HG02798 (cell line): ENCODE data around the gene PEAK1.
A peak's percentile ranks its signal among the peaks of the same experiment; 100 is the strongest.
"Not testable (repeated sequence)": the region's sequence is repeated elsewhere in the genome, so short reads cannot be mapped to it uniquely, and the experiment has no call there.

ENCODE experiments used
- ATAC-seq: cut with Tn5 transposase; IDR thresholded peaks from one replicate; pipeline ENCODE4 v1.9.1; 2021; ENCODE audit warnings: mild to moderate bottlenecking; ENCODE audit not compliant: unreplicated experiment, poor library complexity

PEAK1 gene

GRCh38 chr15:77185242-77185785, 234.6 kb downstream of the PEAK1 start:
- ATAC-seq = no peak

DNA sequence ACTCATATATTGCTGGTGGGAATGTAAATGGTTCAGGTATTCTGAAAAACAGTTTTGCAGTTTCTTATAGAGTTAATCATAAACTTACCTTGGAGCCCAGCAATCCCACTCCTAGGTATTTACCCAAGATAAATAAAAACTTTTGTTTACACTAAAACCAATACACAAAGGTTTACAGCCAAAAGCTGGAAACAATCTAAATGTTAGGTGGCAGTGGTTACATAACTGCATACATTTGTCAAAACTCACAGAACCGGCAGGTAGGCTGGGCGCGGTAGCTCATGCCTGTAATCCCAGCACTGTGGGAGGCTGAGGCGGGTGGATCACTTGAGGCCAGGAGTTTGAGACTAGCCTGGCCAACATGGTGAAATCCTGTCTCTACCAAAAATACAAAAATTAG, 235.6 kb downstream of the PEAK1 start:
- ATAC-seq = not testable (repeated sequence)

DNA sequence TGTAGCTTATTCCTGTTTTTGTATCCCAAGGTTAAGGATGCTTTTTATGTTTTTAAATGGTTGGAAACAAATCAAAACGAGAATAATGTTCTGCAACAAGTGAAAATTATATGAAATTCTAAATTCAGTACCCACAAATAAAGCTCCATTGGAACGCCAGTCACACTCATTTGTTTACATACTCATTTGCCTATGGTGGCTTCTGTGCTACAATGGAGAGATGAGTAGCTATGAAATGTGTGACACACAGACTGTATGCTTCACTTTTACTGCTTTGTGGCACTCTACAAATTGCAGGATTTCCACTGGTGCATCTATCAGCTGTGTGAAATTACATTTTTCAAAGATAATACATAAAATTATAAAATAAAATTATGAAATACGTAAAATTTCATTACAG, 236.8 kb downstream of the PEAK1 start:
- no peak for ATAC-seq

- peak; percentile 59 for ATAC-seq
These were observed 238.4 kb downstream of the PEAK1 start for GRCh38 chr15:77181305-77182074.

GRCh38 chr15:77180757-77181156, 239.1 kb downstream of the PEAK1 start:
- ATAC-seq = no peak

DNA sequence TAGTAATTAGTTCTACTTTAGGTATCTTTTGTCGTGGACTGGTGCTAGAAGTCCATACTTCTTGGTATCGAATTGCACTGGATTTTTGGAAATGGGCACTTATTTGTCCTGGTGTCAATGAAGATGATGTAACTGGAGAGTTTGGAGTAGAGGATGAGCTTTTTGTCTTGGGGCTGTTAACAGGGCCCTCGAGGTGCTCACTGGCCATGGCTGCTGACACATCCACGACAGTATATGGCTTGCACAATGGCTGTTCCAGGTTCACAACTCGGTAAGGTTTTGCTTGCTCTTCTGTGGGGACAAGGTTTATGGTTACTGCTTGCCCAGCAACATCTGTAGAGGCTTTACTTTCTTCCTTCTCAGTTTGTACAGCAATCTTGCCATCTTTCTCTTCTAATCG, 239.6 kb downstream of the PEAK1 start:
- no peak for ATAC-seq

GRCh38 chr15:77179541-77179998, 240.3 kb downstream of the PEAK1 start:
- peak; percentile 63 for ATAC-seq

- no peak for ATAC-seq
These were observed 241.5 kb downstream of the PEAK1 start for GRCh38 chr15:77178411-77178810.

DNA sequence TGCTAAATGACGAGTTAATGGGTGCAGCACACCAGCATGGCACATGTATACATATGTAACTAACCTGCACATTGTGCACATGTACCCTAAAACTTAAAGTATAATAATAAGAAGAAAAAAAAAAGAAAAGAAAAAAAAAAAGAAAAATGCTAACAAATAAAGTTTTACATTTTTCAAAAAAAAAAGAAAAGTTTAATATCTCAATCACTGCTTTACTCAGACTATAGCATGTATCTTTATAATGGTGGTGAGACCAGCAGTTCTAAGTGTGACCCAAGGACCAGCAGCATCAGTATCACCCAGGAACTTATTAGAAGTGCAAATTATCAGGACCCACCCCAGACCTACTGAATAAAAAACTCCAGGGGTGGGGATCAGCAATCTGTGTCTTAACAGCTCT, 243.8 kb downstream of the PEAK1 start:
- ATAC-seq = not testable (repeated sequence)

DNA sequence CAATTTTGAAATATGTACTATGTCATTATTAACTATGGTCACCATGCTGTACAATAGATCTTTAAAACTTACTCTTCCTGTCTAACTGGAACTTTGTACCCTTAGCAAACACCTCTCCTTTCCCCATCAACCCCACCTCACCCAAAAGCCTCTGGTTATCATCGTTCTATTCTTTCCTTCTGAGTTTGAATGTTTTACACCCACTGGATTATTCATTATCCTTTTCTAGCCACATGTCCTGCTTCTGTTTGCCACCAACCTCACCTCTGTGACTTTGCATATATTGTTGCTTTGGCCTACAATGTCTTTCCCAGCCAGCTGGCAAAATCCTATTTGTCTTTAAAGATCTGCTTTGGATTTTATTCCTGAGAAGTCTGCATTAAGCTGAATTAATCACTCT, 246.4 kb downstream of the PEAK1 start:
- ATAC-seq = no peak

GRCh38 chr15:77171221-77171967, 248.5 kb downstream of the PEAK1 start:
- ATAC-seq = no peak

DNA sequence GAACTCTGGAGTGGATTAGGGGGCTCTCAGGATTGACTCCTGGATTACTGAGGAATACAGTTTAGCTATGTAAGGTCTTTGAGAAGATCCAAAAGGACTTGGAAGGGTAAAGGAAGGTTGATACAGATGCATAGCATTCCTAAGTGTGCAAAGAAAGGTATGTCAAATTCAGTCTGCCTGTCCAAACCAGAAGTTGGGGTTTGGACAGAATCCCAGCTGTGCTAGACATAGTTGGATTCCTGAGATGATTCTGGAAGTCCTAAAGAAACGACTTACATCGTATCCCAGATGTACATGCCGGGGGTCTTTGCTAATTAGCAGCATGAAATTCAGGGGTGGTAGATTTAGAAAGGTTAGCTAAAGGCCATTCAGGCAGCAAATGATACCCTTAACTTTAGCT, 251.3 kb downstream of the PEAK1 start:
- no peak for ATAC-seq

GRCh38 chr15:77168141-77168540, 251.8 kb downstream of the PEAK1 start:
- ATAC-seq = no peak

DNA sequence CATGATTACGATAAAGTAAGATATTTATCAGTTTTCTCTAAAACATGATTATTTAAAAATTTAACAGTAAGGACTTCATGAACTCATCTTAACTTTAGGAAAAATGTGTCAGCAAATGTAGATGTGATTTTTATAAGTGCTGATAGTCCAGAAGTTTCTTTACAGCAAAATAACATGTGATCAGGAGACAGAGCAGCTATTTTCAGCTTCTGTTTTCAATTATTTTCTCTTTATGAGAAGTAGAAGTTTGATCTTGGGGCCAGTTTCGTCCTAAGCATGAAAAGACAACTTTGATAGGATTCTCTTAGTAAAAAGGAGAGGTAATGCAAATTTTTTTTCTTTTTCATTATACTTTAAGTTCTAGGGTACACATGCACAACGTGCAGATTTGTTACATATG, 252.5 kb downstream of the PEAK1 start:
- ATAC-seq = no peak

DNA sequence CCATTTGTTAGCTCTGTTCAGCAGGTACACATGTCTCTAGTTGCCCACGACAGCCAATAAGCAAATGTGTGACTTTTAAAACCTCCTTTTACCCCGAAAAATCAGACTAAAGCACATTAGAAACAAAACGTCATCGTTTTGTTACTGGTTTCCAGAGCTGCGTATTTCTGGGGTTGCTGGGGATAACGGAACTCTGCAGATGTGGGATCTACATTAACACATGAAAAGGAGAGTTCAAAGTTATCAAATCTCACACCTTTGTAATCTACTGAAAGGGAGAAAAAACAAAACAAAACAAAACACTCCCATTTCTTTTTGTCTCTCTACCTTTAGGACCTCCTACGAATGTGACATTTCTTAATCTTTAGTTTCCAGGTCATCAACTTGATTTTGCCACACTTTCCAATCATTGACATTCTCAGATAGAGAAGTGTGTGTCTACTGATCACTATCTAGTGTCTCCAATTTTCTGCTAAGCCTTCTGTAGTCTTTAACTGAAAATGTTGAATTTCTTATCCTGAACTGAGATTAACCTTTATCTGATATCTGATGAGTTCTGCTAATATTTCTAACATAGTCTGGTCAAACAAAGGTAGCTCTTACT, 256.0 kb downstream of the PEAK1 start:
- ATAC-seq = no peak

DNA sequence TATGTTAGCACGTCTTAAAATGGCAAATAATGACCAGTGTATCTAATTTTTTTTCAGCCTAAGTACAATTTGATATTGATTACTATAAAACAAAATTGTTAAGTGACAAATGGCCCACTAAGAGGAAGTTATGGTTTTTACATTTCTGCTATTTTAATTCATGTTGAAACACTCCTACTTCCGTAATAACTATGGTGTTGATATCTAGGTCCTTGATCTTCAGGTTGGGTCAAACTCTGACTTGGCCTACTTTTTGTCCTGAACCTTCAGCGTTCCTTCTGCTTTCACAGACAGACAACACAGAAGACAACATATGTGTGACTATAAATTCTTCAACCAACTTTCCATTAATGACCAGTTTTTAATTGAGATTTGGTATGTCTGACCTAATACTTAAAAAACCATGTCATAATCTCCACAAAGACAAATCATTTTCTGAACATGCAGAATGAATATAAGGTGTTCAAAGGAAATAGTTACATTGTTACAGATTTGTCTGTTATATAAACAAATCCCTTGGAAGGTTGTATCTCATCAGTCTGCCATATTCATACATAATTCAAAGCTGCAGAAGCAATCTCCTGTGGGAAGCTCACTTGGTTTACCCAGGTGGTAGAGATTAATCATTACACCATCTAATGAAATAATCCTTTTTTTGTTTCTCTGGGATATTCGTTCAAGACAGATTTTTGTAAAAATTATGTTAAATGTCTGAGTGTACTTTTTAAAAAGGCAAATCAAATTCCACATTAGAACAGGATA, 256.9 kb downstream of the PEAK1 start:
- no peak for ATAC-seq

- no peak for ATAC-seq
These were observed 259.1 kb downstream of the PEAK1 start for GRCh38 chr15:77160562-77161478.

DNA sequence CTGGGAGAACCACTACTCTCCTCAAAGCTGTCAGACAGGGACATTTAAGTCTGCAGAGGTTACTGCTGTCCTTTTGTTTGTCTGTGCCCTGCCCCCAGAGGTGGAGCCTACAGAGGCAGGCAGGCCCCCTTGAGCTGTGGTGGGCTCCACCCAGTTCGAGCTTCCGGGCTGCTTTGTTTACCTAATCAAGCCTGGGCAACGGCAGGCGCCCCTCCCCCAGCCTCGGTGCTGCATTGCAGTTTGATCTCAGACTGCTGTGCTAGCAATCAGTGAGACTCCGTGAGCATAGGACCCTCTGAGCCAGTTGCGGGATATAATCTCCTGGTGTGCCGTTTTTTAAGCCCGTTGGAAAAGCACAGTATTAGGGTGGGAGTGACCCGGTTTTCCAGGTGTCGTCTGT, 263.9 kb downstream of the PEAK1 start:
- ATAC-seq = not testable (repeated sequence)

DNA sequence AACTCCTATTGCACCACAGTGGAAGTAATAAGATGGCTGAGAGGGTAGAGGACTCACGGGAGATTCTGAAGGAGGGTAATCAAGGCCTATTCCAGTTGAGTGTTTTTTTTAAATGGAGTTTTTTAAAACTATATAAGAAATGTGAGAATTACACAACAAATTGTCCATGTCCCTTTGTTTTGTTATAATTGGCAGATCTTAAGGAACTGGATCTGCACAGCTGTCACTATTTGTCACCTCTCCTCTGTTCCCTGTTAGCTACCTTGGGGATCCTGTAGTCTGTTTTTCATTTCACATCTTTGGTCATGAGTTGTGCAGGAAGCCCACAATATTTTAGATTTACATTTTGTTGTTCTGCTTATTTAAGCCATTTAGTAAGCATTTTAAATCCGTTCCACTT, 271.7 kb downstream of the PEAK1 start:
- no peak for ATAC-seq
